ENCODE measurements around the gene SEPTIN8. TPM values are rescaled to one million over a fixed set of nuclear protein-coding genes. Genes with fewer than 3 reads are reported as not detected.

The SEPTIN8 gene
- total RNA-seq, 1 donor from 2014 or later, result 62.7 TPM

GRCh38 chr5:132785365-132785764 is 8.3 kb upstream of the SEPTIN8 start:
- no peaks in the 10 kb centered on the region for H3K36me3 Mint-ChIP-seq
- no peaks in the 10 kb centered on the region for H3K9me3 Mint-ChIP-seq
- DNase-seq (ENCODE audit: extremely low spot score, unreplicated experiment), result no peak
- TF ChIP-seq, protein P1, sequence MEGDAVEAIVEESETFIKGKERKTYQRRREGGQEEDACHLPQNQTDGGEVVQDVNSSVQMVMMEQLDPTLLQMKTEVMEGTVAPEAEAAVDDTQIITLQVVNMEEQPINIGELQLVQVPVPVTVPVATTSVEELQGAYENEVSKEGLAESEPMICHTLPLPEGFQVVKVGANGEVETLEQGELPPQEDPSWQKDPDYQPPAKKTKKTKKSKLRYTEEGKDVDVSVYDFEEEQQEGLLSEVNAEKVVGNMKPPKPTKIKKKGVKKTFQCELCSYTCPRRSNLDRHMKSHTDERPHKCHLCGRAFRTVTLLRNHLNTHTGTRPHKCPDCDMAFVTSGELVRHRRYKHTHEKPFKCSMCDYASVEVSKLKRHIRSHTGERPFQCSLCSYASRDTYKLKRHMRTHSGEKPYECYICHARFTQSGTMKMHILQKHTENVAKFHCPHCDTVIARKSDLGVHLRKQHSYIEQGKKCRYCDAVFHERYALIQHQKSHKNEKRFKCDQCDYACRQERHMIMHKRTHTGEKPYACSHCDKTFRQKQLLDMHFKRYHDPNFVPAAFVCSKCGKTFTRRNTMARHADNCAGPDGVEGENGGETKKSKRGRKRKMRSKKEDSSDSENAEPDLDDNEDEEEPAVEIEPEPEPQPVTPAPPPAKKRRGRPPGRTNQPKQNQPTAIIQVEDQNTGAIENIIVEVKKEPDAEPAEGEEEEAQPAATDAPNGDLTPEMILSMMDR (conservative IDR thresholded peaks at IDR 0.05), result no peak
- H3K27me3 Mint-ChIP-seq, result peaks cover 13% of the 10 kb centered on the region
- peaks cover 5% of the 10 kb centered on the region for H3K4me1 Mint-ChIP-seq (ENCODE audit: unreplicated experiment)
- no peak overlapping the region for H3K4me3 Mint-ChIP-seq
- H3K27ac Mint-ChIP-seq, result no peak overlapping the region

DNA sequence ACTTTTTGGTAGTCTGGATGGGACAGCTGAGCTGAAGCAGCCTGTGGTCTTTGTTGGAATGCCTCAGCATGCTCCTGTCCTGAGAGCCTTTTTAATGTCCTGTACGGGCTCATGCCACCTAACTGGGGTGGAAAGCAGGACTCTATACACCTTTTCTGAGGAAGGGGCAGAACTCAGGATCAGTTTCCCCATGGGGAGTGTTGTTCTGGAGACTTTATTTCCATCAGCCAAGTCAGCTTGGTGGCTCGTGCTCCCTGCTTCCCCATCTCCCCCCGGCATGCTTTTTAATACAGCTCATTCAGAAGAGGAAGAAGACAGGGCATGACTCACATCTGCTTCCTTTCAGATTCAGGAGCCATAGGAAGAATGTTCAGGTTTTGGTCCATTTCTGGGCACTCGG is 5.1 kb upstream of the SEPTIN8 start:
- no peaks in the 10 kb centered on the region for H3K9me3 Mint-ChIP-seq
- no peaks in the 10 kb centered on the region for H3K4me1 Mint-ChIP-seq (ENCODE audit: unreplicated experiment)
- H3K36me3 Mint-ChIP-seq, result no peaks in the 10 kb centered on the region
- peaks cover 33% of the 10 kb centered on the region for H3K27me3 Mint-ChIP-seq
- TF ChIP-seq, protein P1 (conservative IDR thresholded peaks at IDR 0.05), result no peak
- H3K4me3 Mint-ChIP-seq, result no peak overlapping the region
- no peak overlapping the region for H3K27ac Mint-ChIP-seq
- DNase-seq (ENCODE audit: extremely low spot score, unreplicated experiment), result no peak

DNA sequence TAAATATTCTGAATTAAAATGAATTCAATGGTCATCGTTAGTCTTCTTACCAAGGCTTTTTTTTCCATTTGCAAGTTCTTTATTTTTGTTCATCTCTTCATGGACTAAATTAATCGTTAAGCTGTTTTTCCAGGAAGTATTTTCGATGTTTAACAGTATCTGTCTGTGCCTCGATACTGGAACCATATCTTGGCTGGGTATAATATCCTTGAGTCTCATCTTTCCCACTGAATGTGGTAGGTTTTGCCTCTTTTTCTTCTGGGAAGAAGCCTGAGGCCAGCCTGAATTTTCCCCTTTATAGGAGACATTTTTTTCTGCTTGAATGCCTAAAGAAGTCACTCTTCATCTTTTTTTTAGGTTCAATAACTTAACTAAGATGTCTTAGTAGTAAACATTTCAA is 4.0 kb upstream of the SEPTIN8 start:
- peaks cover 33% of the 10 kb centered on the region for H3K27me3 Mint-ChIP-seq

DNA sequence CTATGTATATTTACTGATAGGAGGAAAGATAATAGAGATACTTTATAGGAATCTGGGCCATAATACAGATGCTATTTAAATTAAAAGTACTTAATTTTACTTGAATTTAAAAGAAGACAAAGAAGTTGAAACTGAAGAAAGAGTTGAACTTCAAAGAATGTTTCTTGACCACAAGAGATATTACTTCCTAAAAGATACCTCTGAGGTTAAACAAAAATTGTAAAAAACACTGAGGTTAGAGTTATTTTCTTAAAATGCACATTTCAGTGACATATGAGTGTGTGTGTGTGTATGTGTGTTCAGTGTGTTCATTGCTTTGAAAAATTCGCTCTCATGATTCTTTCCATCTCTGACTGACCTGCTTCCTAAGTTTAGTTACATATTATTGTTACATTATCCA is 3.5 kb upstream of the SEPTIN8 start:
- Mint-ChIP-seq H3K9me3 (no peaks in the 10 kb centered on the region), H3K27me3 (peaks cover 33% of the 10 kb centered on the region), H3K36me3 (no peaks in the 10 kb centered on the region), H3K4me3 (no peak overlapping the region), H3K4me1 (ENCODE audit: unreplicated experiment) (peaks cover 7% of the 10 kb centered on the region), H3K27ac (no peak overlapping the region)
- TF ChIP-seq, protein P1 (conservative IDR thresholded peaks at IDR 0.05), result no peak
- DNase-seq (ENCODE audit: extremely low spot score, unreplicated experiment), result no peak

More for the DNA sequence above, 4.0 kb upstream of the SEPTIN8 start:
- DNase-seq (ENCODE audit: extremely low spot score, unreplicated experiment), result no peak
- TF ChIP-seq, protein P1 (conservative IDR thresholded peaks at IDR 0.05), result no peak
- Mint-ChIP-seq H3K4me3 (no peak overlapping the region), H3K9me3 (no peaks in the 10 kb centered on the region), H3K4me1 (ENCODE audit: unreplicated experiment) (peaks cover 2% of the 10 kb centered on the region), H3K36me3 (no peaks in the 10 kb centered on the region), H3K27ac (no peak overlapping the region)

GRCh38 chr5:132779961-132780360 is 2.9 kb upstream of the SEPTIN8 start:
- H3K9me3 Mint-ChIP-seq, result no peaks in the 10 kb centered on the region
- H3K4me1 Mint-ChIP-seq (ENCODE audit: unreplicated experiment), result peaks cover 11% of the 10 kb centered on the region
- TF ChIP-seq, protein P1 (conservative IDR thresholded peaks at IDR 0.05), result no peak
- no peak overlapping the region for H3K27ac Mint-ChIP-seq
- H3K4me3 Mint-ChIP-seq, result peak overlapping the region; percentile 20
- no peak for DNase-seq (ENCODE audit: extremely low spot score, unreplicated experiment)
- H3K27me3 Mint-ChIP-seq, result peaks cover 33% of the 10 kb centered on the region
- H3K36me3 Mint-ChIP-seq, result no peaks in the 10 kb centered on the region

GRCh38 chr5:132778856-132779255 is 1.8 kb upstream of the SEPTIN8 start:
- TF ChIP-seq, protein P1 (conservative IDR thresholded peaks at IDR 0.05), result no peak
- Mint-ChIP-seq H3K4me1 (ENCODE audit: unreplicated experiment) (peaks cover 13% of the 10 kb centered on the region), H3K27ac (no peak overlapping the region), H3K4me3 (peak overlapping the region; percentile 85), H3K27me3 (peaks cover 33% of the 10 kb centered on the region), H3K36me3 (no peaks in the 10 kb centered on the region), H3K9me3 (no peaks in the 10 kb centered on the region)
- DNase-seq (ENCODE audit: extremely low spot score, unreplicated experiment), result no peak
